H9 (cell line): ENCODE results near the gene PTPRN2. TPM values are rescaled to one million over a fixed set of nuclear protein-coding genes. Genes with fewer than 3 reads are reported as not detected.

Source experiments
- DNase-seq: peaks from one replicate; pipeline ENCODE4 v3.0.0-alpha.2; 2017
- H2AFZ ChIP-seq: one replicate; pipeline ENCODE4 v1.6.1; 2013; ENCODE audit warnings: mild to moderate bottlenecking, low read length, control low read depth, moderate library complexity
- H2AK5ac ChIP-seq: 2 replicates; pipeline ENCODE4 v1.6.1; 2013; ENCODE audit warnings: low read length, control low read depth, mixed read lengths; ENCODE audit not compliant: insufficient read length
- H2BK120ac ChIP-seq: one replicate; pipeline ENCODE4 v1.6.1; 2013; ENCODE audit warnings: low read depth, mild to moderate bottlenecking, low read length, control low read depth, inconsistent platforms; ENCODE audit not compliant: poor library complexity, severe bottlenecking
- H2BK12ac ChIP-seq: 2 replicates; pipeline ENCODE4 v1.6.1; 2013; ENCODE audit warnings: low read length, control low read depth, mixed read lengths, low read depth; ENCODE audit not compliant: insufficient read length
- H2BK15ac ChIP-seq: 2 replicates; pipeline ENCODE4 v1.6.1; 2013; ENCODE audit warnings: low read depth, low read length, control low read depth
- H2BK20ac ChIP-seq: one replicate; pipeline ENCODE4 v1.6.1; 2013; ENCODE audit warnings: low read depth, mild to moderate bottlenecking, low read length, control low read depth, inconsistent platforms; ENCODE audit not compliant: poor library complexity, severe bottlenecking
- H2BK5ac ChIP-seq: 2 replicates; pipeline ENCODE4 v1.6.1; 2013; ENCODE audit warnings: low read length, control low read depth, mixed read lengths; ENCODE audit not compliant: insufficient read length
- H3K14ac ChIP-seq: 2 replicates; pipeline ENCODE4 v1.6.1; 2013; ENCODE audit warnings: low read length, control low read depth; ENCODE audit not compliant: insufficient read depth
- H3K18ac ChIP-seq: 2 replicates; pipeline ENCODE4 v1.6.1; 2013; ENCODE audit warnings: low read depth, mild to moderate bottlenecking, mixed read lengths, low read length, control low read depth; ENCODE audit not compliant: insufficient read length
- H3K23ac ChIP-seq: 2 replicates; pipeline ENCODE4 v1.6.1; 2013; ENCODE audit warnings: low read length, control low read depth, mixed read lengths, low read depth; ENCODE audit not compliant: insufficient read length
- H3K23me2 ChIP-seq: 2 replicates; pipeline ENCODE4 v1.6.1; 2013; ENCODE audit warnings: low read depth, mild to moderate bottlenecking, mixed read lengths, low read length, control low read depth; ENCODE audit not compliant: insufficient read length, poor library complexity, severe bottlenecking
- H3K27ac ChIP-seq: 2 replicates; pipeline ENCODE4 v1.5.1; 2013; ENCODE audit warnings: low read length, control low read depth, mixed read lengths, low read depth; ENCODE audit not compliant: insufficient read length
- H3K27me3 ChIP-seq: 2 replicates; pipeline ENCODE4 v1.6.1; 2013; ENCODE audit warnings: low read length, control low read depth, inconsistent platforms; ENCODE audit not compliant: insufficient read depth
- H3K4ac ChIP-seq: 2 replicates; pipeline ENCODE4 v1.6.1; 2013; ENCODE audit warnings: low read depth, mild to moderate bottlenecking, control low read depth, inconsistent platforms, low read length, moderate library complexity
- H3K4me1 ChIP-seq: 2 replicates; pipeline ENCODE4 v1.6.1; 2013; ENCODE audit warnings: low read length, control low read depth, inconsistent platforms; ENCODE audit not compliant: insufficient read depth
- H3K4me2 ChIP-seq: 2 replicates; pipeline ENCODE4 v1.6.1; 2013; ENCODE audit warnings: low read length, control low read depth, mixed read lengths; ENCODE audit not compliant: insufficient read length, insufficient read depth
- H3K56ac ChIP-seq: 2 replicates; pipeline ENCODE4 v1.6.1; 2013; ENCODE audit warnings: low read depth, mild to moderate bottlenecking, mixed read lengths, low read length, control low read depth; ENCODE audit not compliant: insufficient read length
- H3K79me1 ChIP-seq: 2 replicates; pipeline ENCODE4 v1.6.1; 2013; ENCODE audit warnings: low read depth, mild to moderate bottlenecking, moderate library complexity, low read length, control low read depth, inconsistent platforms; ENCODE audit not compliant: insufficient read depth, poor library complexity, severe bottlenecking
- H3K79me2 ChIP-seq: 2 replicates; pipeline ENCODE4 v1.6.1; 2013; ENCODE audit warnings: low read length, control low read depth, inconsistent platforms; ENCODE audit not compliant: insufficient read depth
- H3K9ac ChIP-seq: 2 replicates; pipeline ENCODE4 v1.6.1; 2013; ENCODE audit warnings: low read length, control low read depth, mixed read lengths; ENCODE audit not compliant: insufficient read length; ENCODE audit errors: extremely low read depth
- H3K9me3 ChIP-seq: one replicate; pipeline ENCODE4 v1.6.1; 2013; ENCODE audit warnings: low read depth, low read length, inconsistent platforms; ENCODE audit not compliant: control insufficient read depth
- H3T11ph ChIP-seq: one replicate; pipeline ENCODE4 v1.6.1; 2013; ENCODE audit warnings: mild to moderate bottlenecking, low read length, control low read depth, inconsistent platforms
- H4K20me1 ChIP-seq: one replicate; pipeline ENCODE4 v1.6.1; 2013; ENCODE audit not compliant: control insufficient read depth, insufficient read length, insufficient read depth
- H4K5ac ChIP-seq: 2 replicates; pipeline ENCODE4 v1.6.1; 2013; ENCODE audit warnings: low read depth, mild to moderate bottlenecking, mixed read lengths, low read length, control low read depth; ENCODE audit not compliant: insufficient read length
- H4K8ac ChIP-seq: replicated peaks from 2 replicates; pipeline ENCODE4 v1.6.1; 2013; ENCODE audit warnings: low read length, control low read depth, mixed read lengths, low read depth; ENCODE audit not compliant: insufficient read length
- H4K91ac ChIP-seq: 2 replicates; pipeline ENCODE4 v1.6.1; 2013; ENCODE audit warnings: low read depth, mild to moderate bottlenecking, moderate library complexity, mixed read lengths, low read length, control low read depth; ENCODE audit not compliant: insufficient read length
- H3K27ac Mint-ChIP-seq, 3 experiments: 2 replicates in 2 of 3; 3 replicates in 1 of 3; pipeline ENCODE4 v1.8.0; 2020 to 2021; ENCODE audit warnings: mixed read lengths in 3 of 3, mild to moderate bottlenecking in 1 of 3, moderate library complexity in 1 of 3
- H3K27me3 Mint-ChIP-seq: 2 replicates; pipeline ENCODE4 v1.8.0; 2021; ENCODE audit warnings: low read depth, mild to moderate bottlenecking, moderate library complexity, mixed read lengths
- H3K36me3 Mint-ChIP-seq, 3 experiments: 2 replicates in 2 of 3; 3 replicates in 1 of 3; pipeline ENCODE4 v1.8.0; 2020 to 2021; ENCODE audit warnings: low read depth in 3 of 3, mixed read lengths in 3 of 3; ENCODE audit not compliant: insufficient read depth in 1 of 3
- H3K4me1 Mint-ChIP-seq, 2 experiments: 2 replicates each; pipeline ENCODE4 v1.8.0; 2020; ENCODE audit warnings: mixed read lengths in 2 of 2
- H3K4me3 Mint-ChIP-seq, 2 experiments: 2 replicates in 1 of 2; 3 replicates in 1 of 2; pipeline ENCODE4 v1.8.0; 2020 to 2021; ENCODE audit warnings: mild to moderate bottlenecking in 2 of 2, mixed read lengths in 2 of 2, moderate library complexity in 1 of 2
- H3K9me3 Mint-ChIP-seq, 2 experiments: 2 replicates in 1 of 2; 3 replicates in 1 of 2; pipeline ENCODE4 v1.8.0; 2020; ENCODE audit warnings: mild to moderate bottlenecking in 2 of 2, mixed read lengths in 2 of 2, moderate library complexity in 1 of 2
- WGBS: extraction: QIAGEN DNeasy Blood & Tissue Kit; methylation state at CpG from one replicate; pipeline ENCODE4 v1.1.7; 2013; ENCODE audit warnings: missing lambda C conversion rate, low lambda C conversion rate, mixed read lengths; ENCODE audit not compliant: insufficient read length; ENCODE audit errors: extremely low coverage; 5-methylcytosine and 5-hydroxymethylcytosine counted together
- total RNA-seq: library from RNA; stranded (reverse); gene quantifications from 2 replicates; pipeline ENCODE4 v1.2.1, GENCODE V29; 2021
- TF ChIP-seq, protein P1 (sequence below): fragments of 200-600 bp; sonication (generic); conservative IDR thresholded peaks from 3 replicates; pipeline ENCODE4 v1.8.0; 2021; ENCODE audit warnings: antibody characterized with exemption, mild to moderate bottlenecking

Gene PTPRN2
- total RNA-seq, 1 experiment from 2014 or later, result 5.2 TPM

DNA sequence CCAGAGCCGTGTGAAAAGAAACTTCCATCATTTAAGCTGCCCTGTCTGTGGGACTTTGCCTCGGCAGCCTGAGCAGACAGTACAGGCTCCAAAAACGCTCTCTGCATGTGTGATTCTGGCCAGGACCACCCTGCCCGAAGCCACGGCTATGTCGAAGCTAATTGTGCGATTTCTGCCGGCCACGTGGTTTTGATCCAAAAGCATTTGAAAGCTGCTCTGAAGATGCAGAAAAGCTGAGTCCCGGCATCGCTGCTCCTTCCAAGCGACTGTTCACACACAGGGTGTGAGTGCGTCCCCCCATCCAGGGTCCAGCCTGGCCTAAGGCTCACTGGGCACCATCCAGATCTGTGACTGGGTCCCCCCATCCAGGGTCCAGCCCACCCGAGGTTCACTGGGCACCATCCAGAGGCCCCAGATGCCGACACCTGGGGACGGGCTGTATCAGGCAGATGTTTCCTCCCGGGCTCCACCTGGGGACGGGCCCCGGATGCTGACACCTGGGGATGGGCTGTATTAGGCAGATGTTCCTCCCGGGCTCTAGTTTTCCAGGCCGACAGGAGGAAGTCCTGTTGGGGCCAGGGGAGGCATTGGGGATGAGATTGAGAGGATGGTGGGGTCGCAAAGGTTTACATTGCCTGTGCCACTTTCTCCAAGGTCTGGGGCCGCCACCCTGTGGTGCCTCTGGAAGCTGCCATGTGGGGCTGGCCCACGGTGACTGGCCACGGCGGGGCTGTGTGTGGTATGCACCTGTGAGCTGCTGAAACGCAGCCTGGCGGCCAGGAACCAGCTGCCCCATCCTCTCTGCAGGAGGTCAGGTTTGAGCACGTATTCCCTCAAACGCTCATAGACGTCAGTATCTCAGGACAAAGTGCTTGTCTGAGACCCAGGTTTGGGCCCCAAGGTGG is 723.5 kb downstream of the PTPRN2 start:
- H3K4ac ChIP-seq, result no peak overlapping the region
- no peak overlapping the region for H3K4me2 ChIP-seq
- TF ChIP-seq, protein P1, sequence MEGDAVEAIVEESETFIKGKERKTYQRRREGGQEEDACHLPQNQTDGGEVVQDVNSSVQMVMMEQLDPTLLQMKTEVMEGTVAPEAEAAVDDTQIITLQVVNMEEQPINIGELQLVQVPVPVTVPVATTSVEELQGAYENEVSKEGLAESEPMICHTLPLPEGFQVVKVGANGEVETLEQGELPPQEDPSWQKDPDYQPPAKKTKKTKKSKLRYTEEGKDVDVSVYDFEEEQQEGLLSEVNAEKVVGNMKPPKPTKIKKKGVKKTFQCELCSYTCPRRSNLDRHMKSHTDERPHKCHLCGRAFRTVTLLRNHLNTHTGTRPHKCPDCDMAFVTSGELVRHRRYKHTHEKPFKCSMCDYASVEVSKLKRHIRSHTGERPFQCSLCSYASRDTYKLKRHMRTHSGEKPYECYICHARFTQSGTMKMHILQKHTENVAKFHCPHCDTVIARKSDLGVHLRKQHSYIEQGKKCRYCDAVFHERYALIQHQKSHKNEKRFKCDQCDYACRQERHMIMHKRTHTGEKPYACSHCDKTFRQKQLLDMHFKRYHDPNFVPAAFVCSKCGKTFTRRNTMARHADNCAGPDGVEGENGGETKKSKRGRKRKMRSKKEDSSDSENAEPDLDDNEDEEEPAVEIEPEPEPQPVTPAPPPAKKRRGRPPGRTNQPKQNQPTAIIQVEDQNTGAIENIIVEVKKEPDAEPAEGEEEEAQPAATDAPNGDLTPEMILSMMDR, result no peak
- H2BK5ac ChIP-seq, result no peak overlapping the region
- H4K91ac ChIP-seq, result no peak overlapping the region
- H3K27me3 ChIP-seq, result no peaks in the 10 kb centered on the region; the same call in 1 of the 2 replicates
- Mint-ChIP-seq H3K36me3 (peaks cover 0 to 9% (median 6%) of the 10 kb centered on the region in 3 experiments; a peak in 4 of 7 replicates), H3K27ac (no peak overlapping the region; a peak in 1 of 7 replicates), H3K4me1 (no peaks in the 10 kb centered on the region), H3K9me3 (peaks cover 10 to 16% of the 10 kb centered on the region in 2 experiments), H3K4me3 (no peak overlapping the region), H3K27me3 (peaks cover 9% of the 10 kb centered on the region)
- H3K23ac ChIP-seq, result no peak overlapping the region
- no peaks in the 10 kb centered on the region for H3K79me2 ChIP-seq
- H2AK5ac ChIP-seq, result no peak overlapping the region
- no peak overlapping the region for H3K27ac ChIP-seq
- no peak overlapping the region for H3K18ac ChIP-seq
- no CpG with 5 or more reads among the region's 31 CpGs for whole genome bisulfite sequencing
- H4K20me1 ChIP-seq, result no peaks in the 10 kb centered on the region
- H4K8ac ChIP-seq, result no peak overlapping the region
- no peaks in the 10 kb centered on the region; the same call in 1 of the 2 replicates for H3K4me1 ChIP-seq
- no peak overlapping the region for H2BK20ac ChIP-seq
- H3K9me3 ChIP-seq, result no peaks in the 10 kb centered on the region
- no peak for DNase-seq
- no peak overlapping the region for H3K14ac ChIP-seq
- H4K5ac ChIP-seq, result no peak overlapping the region
- H2BK120ac ChIP-seq, result no peak overlapping the region
- H3K56ac ChIP-seq, result no peak overlapping the region
- no peaks in the 10 kb centered on the region for H3K23me2 ChIP-seq
- no peak overlapping the region for H3K9ac ChIP-seq
- no peak overlapping the region for H2AFZ ChIP-seq
- no peak overlapping the region for H2BK15ac ChIP-seq
- no peak overlapping the region for H3T11ph ChIP-seq
- no peaks in the 10 kb centered on the region for H3K79me1 ChIP-seq
- no peak overlapping the region for H2BK12ac ChIP-seq
